AG09309 (cell line): Measurements from ENCODE around the gene MFRP.

Source experiments
- DNase-seq: peaks from one replicate; pipeline ENCODE4 v3.0.0-alpha.2; 2010; ENCODE audit warnings: low read depth
- H3K4me3 ChIP-seq: 2 replicates; pipeline ENCODE4 v1.5.1; 2011; ENCODE audit warnings: mild to moderate bottlenecking, low read depth, low read length, moderate library complexity; ENCODE audit not compliant: control insufficient read depth
- CTCF ChIP-seq: IDR thresholded peaks from 2 replicates; pipeline ENCODE4 v1.5.1; 2011; ENCODE audit warnings: mild to moderate bottlenecking, low read depth, low read length, inconsistent platforms; ENCODE audit not compliant: insufficient read depth, control insufficient read depth; ENCODE audit errors: missing control alignments

MFRP gene

GRCh38 chr11:119320776-119321524, 25.6 kb downstream of the MFRP start:
- peak overlapping the region; percentile 37 for H3K4me3 ChIP-seq
- DNase-seq: no peak
- no peak for TF ChIP-seq CTCF

- TF ChIP-seq CTCF: no peak
- no peak for DNase-seq
- H3K4me3 ChIP-seq: peak overlapping the region; percentile 37
Observed at GRCh38 chr11:119320240-119320775, 26.2 kb downstream of the MFRP start.

- no peak overlapping the region for H3K4me3 ChIP-seq
- TF ChIP-seq CTCF: no peak
- DNase-seq: no peak
Observed at GRCh38 chr11:119319700-119320239, 26.7 kb downstream of the MFRP start.

GRCh38 chr11:119319136-119319699, 27.3 kb downstream of the MFRP start:
- no peak for DNase-seq
- no peak overlapping the region for H3K4me3 ChIP-seq
- no peak for TF ChIP-seq CTCF

GRCh38 chr11:119318240-119319135, 28.0 kb downstream of the MFRP start:
- no peak for DNase-seq
- no peak overlapping the region for H3K4me3 ChIP-seq
- no peak for TF ChIP-seq CTCF

GRCh38 chr11:119317592-119318239, 28.8 kb downstream of the MFRP start:
- no peak for DNase-seq
- no peak for TF ChIP-seq CTCF
- no peak overlapping the region for H3K4me3 ChIP-seq
